K562 (cell line): ENCODE results near the gene GGA3. TPM values are rescaled to one million over a fixed set of nuclear protein-coding genes. Genes with fewer than 3 reads are reported as not detected.

Experiments used
- ATF1 ChIP-seq, 2 experiments: fragments of 450-650 bp in 1 of 2; IDR thresholded peaks; 2 replicates each; pipeline ENCODE4 v1.6.1; 2016; ENCODE audit warnings: missing compliant biosample characterization in 1 of 2, missing genetic modification characterization in 1 of 2
- CEBPG ChIP-seq, 3 experiments: fragments of 200-800 bp in 1 of 3; sonication (Bioruptor generic) in 1 of 3; sonication (generic) in 1 of 3; formaldehyde crosslinking in 1 of 3; IDR thresholded peaks in 2 of 3; conservative IDR thresholded peaks in 1 of 3; 2 replicates each; pipeline versions ENCODE4 v1.6.1 to v1.8.0; 2016 to 2022; ENCODE audit warnings: missing compliant biosample characterization in 2 of 3, missing genetic modification characterization in 2 of 3, mild to moderate bottlenecking in 1 of 3, missing genetic modification reagents in 1 of 3
- FOXA1 ChIP-seq: fragments of 450-650 bp; IDR thresholded peaks from 2 replicates; pipeline ENCODE4 v1.6.1; 2016; ENCODE audit warnings: mild to moderate bottlenecking, borderline replicate concordance
- HIVEP1 ChIP-seq: fragments of 250-450 bp; sonication (Bioruptor Pico); IDR thresholded peaks from 2 replicates; pipeline ENCODE4 v1.4.0; 2020; ENCODE audit warnings: mild to moderate bottlenecking
- HSF4 ChIP-seq: fragments of 250-450 bp; sonication (Bioruptor Pico); IDR thresholded peaks from 2 replicates; pipeline ENCODE4 v2.1.2; 2022; ENCODE audit warnings: mild to moderate bottlenecking, moderate library complexity, borderline replicate concordance
- MAZ ChIP-seq, 2 experiments: fragments of 450-650 bp in 1 of 2; sonication (generic) in 1 of 2; formaldehyde crosslinking; IDR thresholded peaks in 1 of 2; conservative IDR thresholded peaks in 1 of 2; 2 replicates each; pipeline versions ENCODE4 v1.4.0 to v1.5.0; 2020; ENCODE audit warnings: mild to moderate bottlenecking in 1 of 2, missing genetic modification reagents in 1 of 2
- ZNF695 ChIP-seq: fragments of 450-650 bp; formaldehyde crosslinking; IDR thresholded peaks from 2 replicates; pipeline ENCODE4 v1.4.0; 2020; ENCODE audit warnings: mild to moderate bottlenecking, moderate library complexity
- ZNF766 ChIP-seq: fragments of 200-800 bp; sonication (Bioruptor generic); conservative IDR thresholded peaks from 2 replicates; pipeline ENCODE4 v1.6.1; 2016; ENCODE audit warnings: missing genetic modification characterization, missing compliant biosample characterization
- ZNF780A ChIP-seq: fragments of 250-450 bp; sonication (Bioruptor Pico); IDR thresholded peaks from 2 replicates; pipeline ENCODE4 v1.5.0; 2021; ENCODE audit warnings: mild to moderate bottlenecking
- polyA plus RNA-seq, 8 experiments: library from polyadenylated mRNA; depleted of rRNA in 4 of 8; stranded (reverse) in 5 of 8; unstranded in 3 of 8; fragments of >200 nt; fragmentation: Nextera tagmentation in 2 of 8; fragmentation: Illumina TruSeq in 1 of 8; extraction: Ambion mirVana in 2 of 8; extraction: Trizol in 1 of 8; gene quantifications; 2 replicates each; pipeline versions ENCODE4 v1.2.1 to v1.2.3, GENCODE V29; 2011 to 2014; ENCODE audit warnings: inconsistent platforms in 1 of 8, missing spikeins in 1 of 8
- total RNA-seq, 7 experiments: library from RNA; depleted of rRNA in 6 of 7; stranded (reverse); fragments of >200 nt in 6 of 7; fragmentation: Illumina TruSeq in 2 of 7; extraction: Trizol in 2 of 7; gene quantifications; 2 replicates each; pipeline versions ENCODE4 v1.2.1 to v1.2.3, GENCODE V29; 2011 to 2021; ENCODE audit warnings: low replicate concordance in 1 of 7
- TF ChIP-seq, protein P1 (sequence below): sonication (generic); formaldehyde crosslinking; IDR thresholded peaks from 2 replicates; pipeline ENCODE4 v1.8.0; 2022; ENCODE audit warnings: missing genetic modification reagents, mild to moderate bottlenecking, borderline replicate concordance
- TF ChIP-seq, protein P2 (sequence below): fragments of 450-650 bp; IDR thresholded peaks from 2 replicates; pipeline ENCODE4 v1.6.1; 2014; ENCODE audit warnings: low read depth, mild to moderate bottlenecking, moderate library complexity, borderline replicate concordance
- TF ChIP-seq, protein P3 (sequence below): fragments of 450-650 bp; IDR thresholded peaks from 2 replicates; pipeline ENCODE4 v1.6.1; 2016; ENCODE audit warnings: borderline replicate concordance
- TF ChIP-seq, protein P4 (sequence below): fragments of 150-350 bp; conservative IDR thresholded peaks from 2 replicates; pipeline ENCODE4 v1.6.1; 2014; ENCODE audit warnings: low read length
- TF ChIP-seq, protein P5 (sequence below), 2 experiments: IDR thresholded peaks; 2 replicates each; pipeline ENCODE4 v1.6.1; 2012; ENCODE audit warnings: improper control_type of control experiment in 2 of 2, low read depth in 2 of 2, low read length in 2 of 2, borderline replicate concordance in 1 of 2

Gene GGA3
- total and polyA plus RNA-seq, 9 of the 15 experiments (the other 6 are each of a cell fraction or from before 2014, with no cell fraction given): 5.7 to 64.9 (median 25.4) TPM

DNA sequence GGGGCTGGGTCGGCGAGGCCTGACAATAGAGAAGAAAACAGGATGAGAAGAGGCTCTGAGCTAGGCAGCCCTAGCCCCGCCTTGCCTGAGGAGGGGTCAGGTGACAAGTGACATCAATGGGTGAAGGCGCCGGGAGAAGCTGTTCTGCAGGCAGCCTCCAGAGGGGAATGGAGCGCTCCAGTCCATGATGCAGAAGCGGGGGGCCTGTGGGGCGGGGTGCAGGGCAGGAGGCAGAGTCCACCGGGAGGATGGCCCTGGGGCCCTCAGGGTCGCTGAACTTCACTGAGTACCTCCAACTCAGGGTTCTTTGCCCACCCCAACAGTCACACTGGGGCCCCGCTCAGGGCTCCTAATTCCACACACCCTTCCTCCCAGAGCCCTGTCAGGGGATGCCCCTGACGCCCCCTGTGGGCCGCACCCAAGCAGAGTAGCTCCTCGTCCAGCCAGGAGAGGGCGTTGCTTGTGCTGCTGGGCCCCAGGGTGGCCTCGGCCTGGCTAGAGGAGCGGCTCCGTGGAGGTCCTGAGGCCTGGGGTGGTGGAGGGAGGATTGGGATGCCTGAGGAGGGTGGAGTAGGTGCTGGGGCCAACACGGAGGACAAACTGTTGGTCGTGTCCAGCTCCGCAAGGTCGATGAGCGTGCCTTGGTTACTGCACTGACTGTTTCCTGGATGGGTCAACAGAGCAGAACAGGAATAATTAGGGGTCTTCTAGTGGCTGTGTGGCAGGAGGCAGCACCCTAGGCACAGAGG, 20.8 kb downstream of the GGA3 start (continued):
- TF ChIP-seq, protein P1, sequence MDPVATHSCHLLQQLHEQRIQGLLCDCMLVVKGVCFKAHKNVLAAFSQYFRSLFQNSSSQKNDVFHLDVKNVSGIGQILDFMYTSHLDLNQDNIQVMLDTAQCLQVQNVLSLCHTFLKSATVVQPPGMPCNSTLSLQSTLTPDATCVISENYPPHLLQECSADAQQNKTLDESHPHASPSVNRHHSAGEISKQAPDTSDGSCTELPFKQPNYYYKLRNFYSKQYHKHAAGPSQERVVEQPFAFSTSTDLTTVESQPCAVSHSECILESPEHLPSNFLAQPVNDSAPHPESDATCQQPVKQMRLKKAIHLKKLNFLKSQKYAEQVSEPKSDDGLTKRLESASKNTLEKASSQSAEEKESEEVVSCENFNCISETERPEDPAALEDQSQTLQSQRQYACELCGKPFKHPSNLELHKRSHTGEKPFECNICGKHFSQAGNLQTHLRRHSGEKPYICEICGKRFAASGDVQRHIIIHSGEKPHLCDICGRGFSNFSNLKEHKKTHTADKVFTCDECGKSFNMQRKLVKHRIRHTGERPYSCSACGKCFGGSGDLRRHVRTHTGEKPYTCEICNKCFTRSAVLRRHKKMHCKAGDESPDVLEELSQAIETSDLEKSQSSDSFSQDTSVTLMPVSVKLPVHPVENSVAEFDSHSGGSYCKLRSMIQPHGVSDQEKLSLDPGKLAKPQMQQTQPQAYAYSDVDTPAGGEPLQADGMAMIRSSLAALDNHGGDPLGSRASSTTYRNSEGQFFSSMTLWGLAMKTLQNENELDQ: no peak
- TF ChIP-seq, protein P2, sequence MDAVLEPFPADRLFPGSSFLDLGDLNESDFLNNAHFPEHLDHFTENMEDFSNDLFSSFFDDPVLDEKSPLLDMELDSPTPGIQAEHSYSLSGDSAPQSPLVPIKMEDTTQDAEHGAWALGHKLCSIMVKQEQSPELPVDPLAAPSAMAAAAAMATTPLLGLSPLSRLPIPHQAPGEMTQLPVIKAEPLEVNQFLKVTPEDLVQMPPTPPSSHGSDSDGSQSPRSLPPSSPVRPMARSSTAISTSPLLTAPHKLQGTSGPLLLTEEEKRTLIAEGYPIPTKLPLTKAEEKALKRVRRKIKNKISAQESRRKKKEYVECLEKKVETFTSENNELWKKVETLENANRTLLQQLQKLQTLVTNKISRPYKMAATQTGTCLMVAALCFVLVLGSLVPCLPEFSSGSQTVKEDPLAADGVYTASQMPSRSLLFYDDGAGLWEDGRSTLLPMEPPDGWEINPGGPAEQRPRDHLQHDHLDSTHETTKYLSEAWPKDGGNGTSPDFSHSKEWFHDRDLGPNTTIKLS: no peak
- TF ChIP-seq, protein P3, sequence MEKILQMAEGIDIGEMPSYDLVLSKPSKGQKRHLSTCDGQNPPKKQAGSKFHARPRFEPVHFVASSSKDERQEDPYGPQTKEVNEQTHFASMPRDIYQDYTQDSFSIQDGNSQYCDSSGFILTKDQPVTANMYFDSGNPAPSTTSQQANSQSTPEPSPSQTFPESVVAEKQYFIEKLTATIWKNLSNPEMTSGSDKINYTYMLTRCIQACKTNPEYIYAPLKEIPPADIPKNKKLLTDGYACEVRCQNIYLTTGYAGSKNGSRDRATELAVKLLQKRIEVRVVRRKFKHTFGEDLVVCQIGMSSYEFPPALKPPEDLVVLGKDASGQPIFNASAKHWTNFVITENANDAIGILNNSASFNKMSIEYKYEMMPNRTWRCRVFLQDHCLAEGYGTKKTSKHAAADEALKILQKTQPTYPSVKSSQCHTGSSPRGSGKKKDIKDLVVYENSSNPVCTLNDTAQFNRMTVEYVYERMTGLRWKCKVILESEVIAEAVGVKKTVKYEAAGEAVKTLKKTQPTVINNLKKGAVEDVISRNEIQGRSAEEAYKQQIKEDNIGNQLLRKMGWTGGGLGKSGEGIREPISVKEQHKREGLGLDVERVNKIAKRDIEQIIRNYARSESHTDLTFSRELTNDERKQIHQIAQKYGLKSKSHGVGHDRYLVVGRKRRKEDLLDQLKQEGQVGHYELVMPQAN: no peak
- TF ChIP-seq, protein P4, sequence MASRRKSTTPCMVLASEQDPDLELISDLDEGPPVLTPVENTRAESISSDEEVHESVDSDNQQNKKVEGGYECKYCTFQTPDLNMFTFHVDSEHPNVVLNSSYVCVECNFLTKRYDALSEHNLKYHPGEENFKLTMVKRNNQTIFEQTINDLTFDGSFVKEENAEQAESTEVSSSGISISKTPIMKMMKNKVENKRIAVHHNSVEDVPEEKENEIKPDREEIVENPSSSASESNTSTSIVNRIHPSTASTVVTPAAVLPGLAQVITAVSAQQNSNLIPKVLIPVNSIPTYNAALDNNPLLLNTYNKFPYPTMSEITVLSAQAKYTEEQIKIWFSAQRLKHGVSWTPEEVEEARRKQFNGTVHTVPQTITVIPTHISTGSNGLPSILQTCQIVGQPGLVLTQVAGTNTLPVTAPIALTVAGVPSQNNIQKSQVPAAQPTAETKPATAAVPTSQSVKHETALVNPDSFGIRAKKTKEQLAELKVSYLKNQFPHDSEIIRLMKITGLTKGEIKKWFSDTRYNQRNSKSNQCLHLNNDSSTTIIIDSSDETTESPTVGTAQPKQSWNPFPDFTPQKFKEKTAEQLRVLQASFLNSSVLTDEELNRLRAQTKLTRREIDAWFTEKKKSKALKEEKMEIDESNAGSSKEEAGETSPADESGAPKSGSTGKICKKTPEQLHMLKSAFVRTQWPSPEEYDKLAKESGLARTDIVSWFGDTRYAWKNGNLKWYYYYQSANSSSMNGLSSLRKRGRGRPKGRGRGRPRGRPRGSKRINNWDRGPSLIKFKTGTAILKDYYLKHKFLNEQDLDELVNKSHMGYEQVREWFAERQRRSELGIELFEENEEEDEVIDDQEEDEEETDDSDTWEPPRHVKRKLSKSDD: no peak
- TF ChIP-seq ZNF780A (CRISPR knock-in tag): no peak
- TF ChIP-seq MAZ (CRISPR knock-in tag; conservative IDR thresholded peaks at IDR 0.05 in 1 of 2, IDR thresholded peaks at IDR 0.05 in 1 of 2): peak; percentile 61 to 82; a peak in 3 of 4 replicates
- TF ChIP-seq CEBPG (CRISPR knock-in tag; IDR thresholded peaks at IDR 0.05): no peak
- TF ChIP-seq CEBPG (tag; conservative IDR thresholded peaks at IDR 0.05 in 1 of 2, IDR thresholded peaks at IDR 0.05 in 1 of 2): no peak
- TF ChIP-seq ATF1 (CRISPR knock-in tag; IDR thresholded peaks at IDR 0.05): no peak
- peak; percentile 79 for TF ChIP-seq ATF1 (tag; IDR thresholded peaks at IDR 0.05)
- no peak for TF ChIP-seq HIVEP1 (CRISPR knock-in tag)
- no peak for TF ChIP-seq ZNF766 (CRISPR knock-in tag)
- no peak for TF ChIP-seq HSF4 (CRISPR knock-in tag)
- TF ChIP-seq ZNF695 (CRISPR knock-in tag): no peak
- TF ChIP-seq, protein P5, sequence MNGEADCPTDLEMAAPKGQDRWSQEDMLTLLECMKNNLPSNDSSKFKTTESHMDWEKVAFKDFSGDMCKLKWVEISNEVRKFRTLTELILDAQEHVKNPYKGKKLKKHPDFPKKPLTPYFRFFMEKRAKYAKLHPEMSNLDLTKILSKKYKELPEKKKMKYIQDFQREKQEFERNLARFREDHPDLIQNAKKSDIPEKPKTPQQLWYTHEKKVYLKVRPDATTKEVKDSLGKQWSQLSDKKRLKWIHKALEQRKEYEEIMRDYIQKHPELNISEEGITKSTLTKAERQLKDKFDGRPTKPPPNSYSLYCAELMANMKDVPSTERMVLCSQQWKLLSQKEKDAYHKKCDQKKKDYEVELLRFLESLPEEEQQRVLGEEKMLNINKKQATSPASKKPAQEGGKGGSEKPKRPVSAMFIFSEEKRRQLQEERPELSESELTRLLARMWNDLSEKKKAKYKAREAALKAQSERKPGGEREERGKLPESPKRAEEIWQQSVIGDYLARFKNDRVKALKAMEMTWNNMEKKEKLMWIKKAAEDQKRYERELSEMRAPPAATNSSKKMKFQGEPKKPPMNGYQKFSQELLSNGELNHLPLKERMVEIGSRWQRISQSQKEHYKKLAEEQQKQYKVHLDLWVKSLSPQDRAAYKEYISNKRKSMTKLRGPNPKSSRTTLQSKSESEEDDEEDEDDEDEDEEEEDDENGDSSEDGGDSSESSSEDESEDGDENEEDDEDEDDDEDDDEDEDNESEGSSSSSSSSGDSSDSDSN (IDR thresholded peaks at IDR 0.05; ENCODE audit: borderline replicate concordance in 1 of 2, low read depth in 2 of 2, low read length in 2 of 2): peak in 1 of 2 experiments; percentile 71; a peak in 2 of 4 replicates
- no peak for TF ChIP-seq FOXA1
